ENCODE measurements around the gene HOXC9. TPM values are rescaled to one million over a fixed set of nuclear protein-coding genes. Genes with fewer than 3 reads are reported as not detected.
A peak's percentile ranks its signal among the peaks of the same experiment; 100 is the strongest.

The HOXC9 gene
- total and polyA plus RNA-seq, 9 of the 15 experiments (the other 6 are each of a cell fraction or from before 2014, with no cell fraction given), result 1.1 to 10.5 (median 9.3) TPM

GRCh38 chr12:54042970-54043853, 43.3 kb downstream of the HOXC9 start (continued):
- TF ChIP-seq ZBTB40 (IDR thresholded peaks at IDR 0.05) (no peak), ZBTB40 (CRISPR knock-in tag; IDR thresholded peaks at IDR 0.05) (no peak), ZNF561 (CRISPR knock-in tag; conservative IDR thresholded peaks at IDR 0.05) (no peak), SPI1 (IDR thresholded peaks at IDR 0.05; ENCODE audit: borderline replicate concordance, low read depth, low read length) (0 out of 2 replicates have a peak, but pooled peaks have one; percentile 8)
